Brain microvascular endothelial cell (primary cell): ENCODE data around the gene PTPRM.
A peak's percentile ranks its signal among the peaks of the same experiment; 100 is the strongest.

ENCODE experiments used
- DNase-seq: peaks from one replicate; pipeline ENCODE4 v3.0.0-alpha.2; 2020
- H3K27ac ChIP-seq: fragments of 250-450 bp; sonication (Bioruptor Pico); 2 replicates; pipeline ENCODE4 v1.5.1; 2020; ENCODE audit warnings: mild to moderate bottlenecking, moderate library complexity
- H3K27me3 ChIP-seq: fragments of 250-450 bp; sonication (Bioruptor Pico); replicated peaks from 2 replicates; pipeline ENCODE4 v1.5.1; 2020; ENCODE audit warnings: mild to moderate bottlenecking
- H3K36me3 ChIP-seq: fragments of 250-450 bp; sonication (Bioruptor Pico); replicated peaks from 2 replicates; pipeline ENCODE4 v1.5.1; 2020; ENCODE audit warnings: mild to moderate bottlenecking
- H3K4me3 ChIP-seq: 2 replicates; pipeline ENCODE4 v1.5.1; 2011; ENCODE audit warnings: low read depth, mild to moderate bottlenecking, control low read depth, low read length, moderate library complexity
- in situ Hi-C: cut with HindIII; loops from 2 replicates; pipeline ENCODE4 v1.10.0; 2017; ENCODE audit warnings: low sequenced_read_pairs, low pct_ligation_motif_present
- TF ChIP-seq, protein P1 (sequence below): IDR thresholded peaks from 2 replicates; pipeline ENCODE4 v1.5.1; 2011; ENCODE audit warnings: low read depth, mild to moderate bottlenecking, moderate library complexity, low read length, control low read depth, inconsistent platforms; ENCODE audit errors: missing control alignments

The PTPRM gene

DNA sequence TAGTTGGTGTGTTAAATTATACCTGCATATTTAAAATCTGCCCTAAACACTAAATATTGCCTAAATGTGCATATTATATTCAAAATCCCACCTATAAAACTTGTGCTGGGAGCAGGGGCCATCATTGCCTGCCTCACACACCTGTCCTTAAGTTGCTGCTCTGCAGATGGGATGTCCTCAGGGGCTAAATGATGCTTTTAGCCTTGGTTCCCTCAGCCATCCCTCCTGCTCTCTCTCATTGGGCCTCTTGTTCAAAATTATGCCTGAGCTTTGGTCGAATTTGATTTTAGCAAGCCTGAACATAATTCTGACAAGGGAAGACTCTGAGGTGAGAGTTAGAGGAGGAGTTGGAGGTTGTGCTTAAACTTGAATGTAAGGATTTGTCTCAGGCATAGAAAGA, 723.8 kb downstream of the PTPRM start:
- H3K27me3 ChIP-seq: no peaks in the 10 kb centered on the region
- no peak overlapping the region for H3K27ac ChIP-seq
- TF ChIP-seq, protein P1, sequence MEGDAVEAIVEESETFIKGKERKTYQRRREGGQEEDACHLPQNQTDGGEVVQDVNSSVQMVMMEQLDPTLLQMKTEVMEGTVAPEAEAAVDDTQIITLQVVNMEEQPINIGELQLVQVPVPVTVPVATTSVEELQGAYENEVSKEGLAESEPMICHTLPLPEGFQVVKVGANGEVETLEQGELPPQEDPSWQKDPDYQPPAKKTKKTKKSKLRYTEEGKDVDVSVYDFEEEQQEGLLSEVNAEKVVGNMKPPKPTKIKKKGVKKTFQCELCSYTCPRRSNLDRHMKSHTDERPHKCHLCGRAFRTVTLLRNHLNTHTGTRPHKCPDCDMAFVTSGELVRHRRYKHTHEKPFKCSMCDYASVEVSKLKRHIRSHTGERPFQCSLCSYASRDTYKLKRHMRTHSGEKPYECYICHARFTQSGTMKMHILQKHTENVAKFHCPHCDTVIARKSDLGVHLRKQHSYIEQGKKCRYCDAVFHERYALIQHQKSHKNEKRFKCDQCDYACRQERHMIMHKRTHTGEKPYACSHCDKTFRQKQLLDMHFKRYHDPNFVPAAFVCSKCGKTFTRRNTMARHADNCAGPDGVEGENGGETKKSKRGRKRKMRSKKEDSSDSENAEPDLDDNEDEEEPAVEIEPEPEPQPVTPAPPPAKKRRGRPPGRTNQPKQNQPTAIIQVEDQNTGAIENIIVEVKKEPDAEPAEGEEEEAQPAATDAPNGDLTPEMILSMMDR: no peak
- H3K36me3 ChIP-seq: no peaks in the 10 kb centered on the region
- no peak overlapping the region for H3K4me3 ChIP-seq
- in situ Hi-C loops: no loop called here
- no peak for DNase-seq

DNA sequence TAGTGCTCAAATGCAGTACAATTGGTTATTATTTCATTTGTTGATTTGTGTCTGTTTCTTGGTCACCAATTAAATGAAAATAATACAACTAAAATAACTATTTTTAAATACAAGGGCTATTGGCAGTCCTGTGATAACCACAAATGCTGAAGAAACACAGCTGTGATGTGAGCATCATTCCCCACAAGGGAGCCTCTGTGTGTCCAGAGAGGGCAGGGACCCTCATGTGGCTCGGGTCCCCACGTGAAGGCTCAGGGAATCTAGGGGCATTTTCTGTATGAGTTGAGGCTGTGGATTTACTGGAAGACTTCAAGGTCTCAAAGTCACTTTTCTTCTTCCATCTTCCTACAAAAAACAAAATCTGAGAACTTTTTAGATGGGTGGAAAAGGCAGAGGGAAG, 726.1 kb downstream of the PTPRM start:
- in situ Hi-C loops: no loop called here
- Histone ChIP-seq H3K27me3 (no peaks in the 10 kb centered on the region), H3K36me3 (no peaks in the 10 kb centered on the region), H3K4me3 (no peak overlapping the region), H3K27ac (no peak overlapping the region)
- no peak for DNase-seq
- TF ChIP-seq, protein P1: no peak

DNA sequence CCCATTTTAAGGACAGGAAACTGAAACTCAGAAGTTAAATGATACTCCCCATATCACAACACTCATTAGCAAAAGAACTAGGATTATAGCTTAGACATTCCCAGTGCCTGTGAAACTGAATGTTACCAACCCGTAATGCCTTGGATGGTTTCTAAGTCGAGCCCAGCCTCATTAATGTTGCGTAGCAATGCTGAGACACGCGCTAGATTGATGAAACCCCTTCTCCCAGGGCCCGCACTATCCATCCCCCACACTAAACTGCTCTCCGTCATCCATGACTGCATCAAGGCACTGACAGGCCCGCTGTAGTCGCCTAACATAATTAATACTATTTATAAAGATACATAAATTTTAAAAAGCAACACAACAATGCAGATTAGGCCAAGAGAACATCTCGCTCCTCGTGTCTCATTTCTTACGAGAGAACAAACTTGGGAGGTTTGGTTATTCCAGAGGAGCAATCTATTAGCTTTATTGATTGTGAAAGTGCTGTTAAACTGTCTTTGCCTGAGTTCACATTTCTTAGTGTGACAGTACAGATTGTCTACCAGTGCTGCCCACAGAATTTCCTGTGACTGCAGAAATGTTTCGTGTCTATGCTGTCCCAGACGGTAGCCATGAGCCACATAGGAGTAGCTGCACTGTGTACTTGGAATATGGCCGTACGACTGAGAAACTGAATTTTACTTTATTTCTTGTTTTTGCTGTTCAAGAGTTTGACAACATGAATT, 729.9 kb downstream of the PTPRM start:
- H3K27ac ChIP-seq: no peak overlapping the region
- no peaks in the 10 kb centered on the region for H3K27me3 ChIP-seq
- DNase-seq: no peak
- TF ChIP-seq, protein P1: no peak
- in situ Hi-C loops: no loop called here
- H3K36me3 ChIP-seq: no peaks in the 10 kb centered on the region
- H3K4me3 ChIP-seq: no peak overlapping the region

DNA sequence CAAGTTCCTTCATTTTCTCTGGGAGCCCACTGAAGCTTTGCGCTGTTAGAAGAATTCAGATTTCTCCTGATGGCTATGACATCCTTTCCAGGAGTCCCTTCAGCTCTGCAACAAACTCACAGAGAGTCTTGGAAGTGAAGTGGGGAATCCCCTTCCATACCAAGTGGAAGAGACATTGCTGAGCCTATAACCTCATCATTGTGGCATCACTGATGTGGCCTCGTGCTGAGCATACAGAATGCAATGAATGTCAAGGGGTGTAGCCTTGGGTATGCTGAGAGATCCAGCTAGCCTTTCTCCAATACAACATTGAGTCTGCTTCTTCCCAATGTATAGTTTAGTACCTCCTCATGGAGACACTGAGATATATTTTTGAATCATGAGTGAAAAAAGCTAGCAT, 731.1 kb downstream of the PTPRM start:
- Histone ChIP-seq H3K4me3 (no peak overlapping the region), H3K27me3 (no peaks in the 10 kb centered on the region), H3K36me3 (no peaks in the 10 kb centered on the region), H3K27ac (no peak overlapping the region)
- in situ Hi-C loops: no loop called here
- peak; percentile 38 for DNase-seq
- TF ChIP-seq, protein P1: no peak

DNA sequence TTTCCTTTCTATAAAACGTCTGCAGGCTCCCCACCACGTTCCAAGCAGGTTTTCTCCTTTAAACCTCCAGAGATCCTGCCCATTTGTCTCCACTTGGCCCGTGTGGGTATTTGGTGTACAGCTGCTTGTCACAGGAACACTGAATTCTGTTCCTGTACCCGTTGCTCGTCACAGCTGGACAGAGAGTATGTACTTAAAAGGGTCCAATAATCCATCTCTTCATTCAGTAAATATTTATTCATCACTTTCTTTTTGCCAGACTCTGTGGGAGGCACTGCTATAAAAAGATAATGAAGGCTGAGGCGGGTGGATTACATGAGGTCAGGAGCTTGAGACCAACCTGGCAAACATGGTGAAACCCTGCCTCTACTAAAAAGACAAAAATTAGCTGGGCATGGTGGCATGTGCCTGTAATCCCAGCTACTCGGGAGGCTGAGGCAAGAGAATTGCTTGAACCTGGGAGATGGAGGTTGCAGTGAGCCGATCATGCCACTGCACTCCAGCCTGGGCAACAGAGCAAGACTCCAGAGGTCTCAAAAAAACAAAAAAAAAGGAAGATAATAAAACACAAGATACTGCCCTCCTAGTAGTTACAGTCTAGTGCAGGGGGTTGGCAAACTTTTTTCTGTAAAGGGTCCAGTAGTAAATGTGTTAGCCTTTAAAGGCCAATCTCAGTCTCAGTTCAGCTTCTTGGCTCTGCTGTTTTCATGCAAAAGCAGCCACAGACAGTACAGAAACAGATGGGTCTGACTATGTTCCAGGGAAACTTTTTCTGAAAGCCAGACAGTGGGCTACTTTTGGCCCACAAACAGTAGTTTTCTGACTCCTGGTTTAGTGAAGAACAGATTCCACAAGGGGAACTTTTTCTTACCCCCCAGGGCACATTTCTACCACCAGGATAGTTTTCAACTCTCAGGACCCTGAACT, 732.2 kb downstream of the PTPRM start:
- DNase-seq: no peak
- in situ Hi-C loops: no loop called here
- Histone ChIP-seq H3K27ac (no peak overlapping the region), H3K27me3 (no peaks in the 10 kb centered on the region), H3K36me3 (no peaks in the 10 kb centered on the region), H3K4me3 (no peak overlapping the region)
- TF ChIP-seq, protein P1: no peak
